Endothelial cell of umbilical vein (primary cell): ENCODE results near the gene PANX2. TPM values are rescaled to one million over a fixed set of nuclear protein-coding genes. Genes with fewer than 3 reads are reported as not detected.

ENCODE experiments used
- BruUV-seq: library from RNA; stranded (reverse); fragments of 400-500 nt; replicated peaks from 2 replicates; lab custom pipeline; 2021; lab: Mats Ljungman, UMichigan
- CTCF ChIA-PET: fragments of 300-600, 350-600 bp; sonication (Branson Sonifier 250); formaldehyde crosslinking; loops from one replicate; lab custom pipeline; 2021; ENCODE audit warnings: antibody characterized with exemption, inconsistent platforms; lab: Charles Lee
- POLR2A ChIA-PET: fragments of 300-600, 350-600 bp; sonication (Branson Sonifier 250); formaldehyde crosslinking; loops from one replicate; lab custom pipeline; 2021; ENCODE audit warnings: antibody characterized with exemption, inconsistent platforms; lab: Charles Lee
- DNase-seq: peaks from one replicate; pipeline ENCODE4 v3.0.0-alpha.2; 2011; ENCODE audit warnings: low read depth, low spot score
- FAIRE-seq: peaks from 2 replicates; lab custom pipeline; 2011; peaks lifted over from hg19 to GRCh38; lab: Jason Lieb, UNC
- H2AFZ ChIP-seq: 2 replicates; pipeline ENCODE4 v1.6.0; 2012; ENCODE audit warnings: low read depth, low read length, control low read depth, inconsistent platforms
- H3K27ac ChIP-seq: 2 replicates; pipeline ENCODE4 v1.5.1; 2011; ENCODE audit warnings: low read depth, mild to moderate bottlenecking, control low read depth, low read length, moderate library complexity; ENCODE audit not compliant: insufficient read depth
- H3K27me3 ChIP-seq, 2 experiments: 2 replicates each; pipeline versions ENCODE4 v1.6.0 to v1.6.1; 2011; ENCODE audit warnings: low read length in 2 of 2, mixed read lengths in 1 of 2; ENCODE audit not compliant: control insufficient read depth in 2 of 2, insufficient read depth in 2 of 2
- H3K36me3 ChIP-seq, 2 experiments: 2 replicates in 1 of 2; 3 replicates in 1 of 2; pipeline ENCODE4 v1.5.1; 2011; ENCODE audit warnings: low read length in 2 of 2, mild to moderate bottlenecking in 1 of 2, moderate library complexity in 1 of 2; ENCODE audit not compliant: control insufficient read depth in 2 of 2, insufficient read depth in 2 of 2; ENCODE audit errors: extremely low read depth in 1 of 2
- H3K4me1 ChIP-seq: 3 replicates; pipeline ENCODE4 v1.5.1; 2011; ENCODE audit warnings: mild to moderate bottlenecking, low read length; ENCODE audit not compliant: control insufficient read depth, insufficient read depth; ENCODE audit errors: extremely low read depth
- H3K4me2 ChIP-seq: 2 replicates; pipeline ENCODE4 v1.6.1; 2011; ENCODE audit warnings: low read length, control low read depth, mixed read lengths; ENCODE audit not compliant: insufficient read depth
- H3K4me3 ChIP-seq, 3 experiments: fragments of 200-600 bp in 1 of 3; sonication (generic), shearing (Covaris generic) in 1 of 3; replicated peaks in 1 of 3; 2 replicates each; pipeline ENCODE4 v1.5.1; 2011 to 2016; ENCODE audit warnings: control low read depth in 3 of 3, low read length in 3 of 3, mild to moderate bottlenecking in 2 of 3, inconsistent platforms in 1 of 3, low read depth in 1 of 3, moderate library complexity in 1 of 3; ENCODE audit not compliant: insufficient read depth in 1 of 3
- H3K79me2 ChIP-seq: 2 replicates; pipeline ENCODE4 v1.6.0; 2012; ENCODE audit warnings: low read length, inconsistent platforms; ENCODE audit not compliant: control insufficient read depth, insufficient read depth
- H3K9ac ChIP-seq: replicated peaks from 2 replicates; pipeline ENCODE3; 2011; ENCODE audit warnings: low read length, control low read depth; ENCODE audit not compliant: insufficient read depth; ENCODE audit errors: extremely low read depth
- H3K9me1 ChIP-seq: replicated peaks from 3 replicates; pipeline ENCODE4 v1.6.0; 2011; ENCODE audit warnings: mild to moderate bottlenecking, low read length; ENCODE audit not compliant: control insufficient read depth, insufficient read depth; ENCODE audit errors: extremely low read depth
- H3K9me3 ChIP-seq: replicated peaks from 2 replicates; pipeline ENCODE4 v1.5.1; 2012; ENCODE audit warnings: low read length, inconsistent platforms; ENCODE audit not compliant: control insufficient read depth, insufficient read depth
- H4K20me1 ChIP-seq: replicated peaks from 2 replicates; pipeline ENCODE3; 2011; ENCODE audit warnings: mild to moderate bottlenecking, low read length; ENCODE audit not compliant: control insufficient read depth, insufficient read depth; ENCODE audit errors: extremely low read depth
- EZH2 ChIP-seq: IDR thresholded peaks from 2 replicates; pipeline ENCODE4 v1.6.1; 2012; ENCODE audit warnings: borderline replicate concordance, low read depth, mild to moderate bottlenecking, moderate library complexity, low read length, inconsistent platforms; ENCODE audit not compliant: severe bottlenecking
- FOS ChIP-seq: IDR thresholded peaks from 2 replicates; pipeline ENCODE4 v1.6.1; 2011; ENCODE audit warnings: mild to moderate bottlenecking, low read length, moderate library complexity, borderline replicate concordance; ENCODE audit not compliant: insufficient read depth
- GATA2 ChIP-seq: IDR thresholded peaks from 2 replicates; pipeline ENCODE4 v1.7.0; 2011; ENCODE audit warnings: low read depth, mild to moderate bottlenecking, moderate library complexity, mixed read lengths, low read length; ENCODE audit not compliant: insufficient read length, insufficient read depth
- JUN ChIP-seq: IDR thresholded peaks from 2 replicates; pipeline ENCODE4 v1.6.1; 2011; ENCODE audit warnings: borderline replicate concordance, low read depth; ENCODE audit not compliant: insufficient read length, insufficient read depth
- MYC ChIP-seq: IDR thresholded peaks from one replicate; pipeline ENCODE4 v1.6.1; 2011; ENCODE audit warnings: mild to moderate bottlenecking, low read depth, low read length
- POLR2A ChIP-seq: IDR thresholded peaks from 2 replicates; pipeline ENCODE4 v1.6.1; 2012; ENCODE audit warnings: low read depth, mild to moderate bottlenecking, control low read depth, low read length
- POLR2AphosphoS5 ChIP-seq: IDR thresholded peaks from 2 replicates; pipeline ENCODE4 v1.6.1; 2012; ENCODE audit warnings: low read depth, mild to moderate bottlenecking, control low read depth, low read length, moderate library complexity; ENCODE audit not compliant: insufficient read depth
- dilution Hi-C: fragments of 300-500 bp; cut with MboI; formaldehyde crosslinking; loops from one replicate; pipeline ENCODE4 v1.15.0; 2019; ENCODE audit warnings: low sequenced_read_pairs; ENCODE audit not compliant: extremely low pct_ligation_motif_present
- intact Hi-C: fragments of 100-400 bp; cut with micrococcal nuclease; formaldehyde crosslinking; loops from one replicate; pipeline ENCODE4 v1.10.0; 2022
- polyA plus RNA-seq, 4 experiments: library from polyadenylated mRNA; depleted of rRNA in 3 of 4; stranded (reverse) in 3 of 4; unstranded in 1 of 4; fragments of >200 nt; gene quantifications; 2 replicates each; pipeline versions ENCODE4 v1.2.1 to v1.2.3, GENCODE V29; 2011 to 2012; ENCODE audit warnings: missing spikeins in 1 of 4
- total RNA-seq: library from RNA; stranded (reverse); gene quantifications from 2 replicates; pipeline ENCODE4 v1.2.3, GENCODE V29; 2021
- TF ChIP-seq, protein P1 (sequence below): IDR thresholded peaks from 2 replicates; pipeline ENCODE4 v1.6.1; 2011; ENCODE audit not compliant: insufficient read depth, insufficient read length
- TF ChIP-seq, protein P2 (sequence below), 2 donors: IDR thresholded peaks; 1 replicate in 1 of 2; 2 replicates in 1 of 2; pipeline ENCODE4 v1.5.1; 2011; ENCODE audit warnings: low read length in 2 of 2, mild to moderate bottlenecking in 2 of 2, moderate library complexity in 2 of 2, control low read depth in 1 of 2, inconsistent platforms in 1 of 2, low read depth in 1 of 2; ENCODE audit not compliant: insufficient read depth in 1 of 2; ENCODE audit errors: extremely low read depth in 1 of 2

Gene PANX2
- total and polyA plus RNA-seq, 2 donors (not counting 3 experiments of a cell fraction or from before 2014, with no cell fraction given), result 2.5 to 5.1 TPM

GRCh38 chr22:50215297-50216054 is 44.9 kb downstream of the PANX2 start:
- BruUV-seq, result no TSS peak
- intact Hi-C loops, result no loop called here
- ChIA-PET POLR2A (interaction anchor here (0.7 kb wide), 1 partner anchor 445 kb away, joined by 9 read pairs; no protein-coding TSS in a partner anchor), CTCF (interaction anchor here (2.1 kb wide), 1 partner anchor 8 kb away, joined by 5 read pairs; no protein-coding TSS in a partner anchor)
- no peak for TF ChIP-seq MYC
- TF ChIP-seq POLR2AphosphoS5, result no peak
- TF ChIP-seq POLR2A, result no peak
- TF ChIP-seq GATA2, result no peak
- no peak for TF ChIP-seq FOS
- TF ChIP-seq, protein P1, sequence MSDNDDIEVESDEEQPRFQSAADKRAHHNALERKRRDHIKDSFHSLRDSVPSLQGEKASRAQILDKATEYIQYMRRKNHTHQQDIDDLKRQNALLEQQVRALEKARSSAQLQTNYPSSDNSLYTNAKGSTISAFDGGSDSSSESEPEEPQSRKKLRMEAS, result no peak
- no peak for TF ChIP-seq JUN
- no peak for TF ChIP-seq EZH2
- TF ChIP-seq, protein P2, sequence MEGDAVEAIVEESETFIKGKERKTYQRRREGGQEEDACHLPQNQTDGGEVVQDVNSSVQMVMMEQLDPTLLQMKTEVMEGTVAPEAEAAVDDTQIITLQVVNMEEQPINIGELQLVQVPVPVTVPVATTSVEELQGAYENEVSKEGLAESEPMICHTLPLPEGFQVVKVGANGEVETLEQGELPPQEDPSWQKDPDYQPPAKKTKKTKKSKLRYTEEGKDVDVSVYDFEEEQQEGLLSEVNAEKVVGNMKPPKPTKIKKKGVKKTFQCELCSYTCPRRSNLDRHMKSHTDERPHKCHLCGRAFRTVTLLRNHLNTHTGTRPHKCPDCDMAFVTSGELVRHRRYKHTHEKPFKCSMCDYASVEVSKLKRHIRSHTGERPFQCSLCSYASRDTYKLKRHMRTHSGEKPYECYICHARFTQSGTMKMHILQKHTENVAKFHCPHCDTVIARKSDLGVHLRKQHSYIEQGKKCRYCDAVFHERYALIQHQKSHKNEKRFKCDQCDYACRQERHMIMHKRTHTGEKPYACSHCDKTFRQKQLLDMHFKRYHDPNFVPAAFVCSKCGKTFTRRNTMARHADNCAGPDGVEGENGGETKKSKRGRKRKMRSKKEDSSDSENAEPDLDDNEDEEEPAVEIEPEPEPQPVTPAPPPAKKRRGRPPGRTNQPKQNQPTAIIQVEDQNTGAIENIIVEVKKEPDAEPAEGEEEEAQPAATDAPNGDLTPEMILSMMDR (IDR thresholded peaks at IDR 0.05; ENCODE audit: extremely low read depth in 1 of 2, insufficient read depth in 1 of 2, low read depth in 1 of 2, low read length in 2 of 2), result no peak
- no peak for FAIRE-seq
- H4K20me1 ChIP-seq, result no peaks in the 10 kb centered on the region
- no peak overlapping the region for H3K4me2 ChIP-seq
- dilution Hi-C loops, result no loop called here
- H3K36me3 ChIP-seq, result peaks cover 26 to 55% of the 10 kb centered on the region in 2 experiments
- H2AFZ ChIP-seq, result no peak overlapping the region
- no peak overlapping the region for H3K9ac ChIP-seq
- no peaks in the 10 kb centered on the region for H3K4me1 ChIP-seq
- peaks cover 21% of the 10 kb centered on the region for H3K79me2 ChIP-seq
- DNase-seq, result no peak
- no peak overlapping the region for H3K27ac ChIP-seq
- no peaks in the 10 kb centered on the region for H3K9me3 ChIP-seq
- no peaks in the 10 kb centered on the region for H3K27me3 ChIP-seq
- no peak overlapping the region for H3K4me3 ChIP-seq
- no peaks in the 10 kb centered on the region for H3K9me1 ChIP-seq
